HG03064 (cell line): ENCODE data around the gene AMIGO1.

Experiments used
- ATAC-seq: cut with Tn5 transposase; IDR thresholded peaks from one replicate; pipeline ENCODE4 v1.9.1; 2021; ENCODE audit warnings: low read depth; ENCODE audit not compliant: unreplicated experiment

Gene AMIGO1

DNA sequence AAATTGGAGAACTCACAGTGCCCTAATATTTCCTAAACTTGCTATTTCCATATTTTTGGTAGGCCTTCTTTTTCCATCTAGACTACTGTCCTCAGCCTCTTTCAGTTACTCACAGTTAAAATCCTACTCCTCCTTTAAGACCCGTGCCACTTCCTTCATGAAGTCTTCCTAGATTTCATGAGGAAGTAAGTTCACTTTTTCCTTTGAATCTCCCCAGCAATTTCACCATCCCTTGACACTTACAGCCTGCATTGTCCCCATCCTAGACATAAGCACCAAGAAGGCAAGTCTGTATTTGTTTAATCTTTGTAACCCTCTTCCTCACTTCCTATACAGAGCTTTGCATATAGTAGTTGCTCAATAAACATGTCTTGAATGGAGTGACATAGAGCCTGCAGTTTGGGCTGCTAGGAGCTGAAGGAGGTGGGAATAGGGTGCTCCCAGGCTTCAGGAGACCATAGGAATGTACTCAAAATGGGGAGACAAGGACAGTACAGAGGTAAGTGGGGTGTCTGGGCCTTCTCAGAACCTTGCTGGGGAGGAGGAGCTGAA is 24.9 kb upstream of the AMIGO1 start:
- no peak for ATAC-seq

DNA sequence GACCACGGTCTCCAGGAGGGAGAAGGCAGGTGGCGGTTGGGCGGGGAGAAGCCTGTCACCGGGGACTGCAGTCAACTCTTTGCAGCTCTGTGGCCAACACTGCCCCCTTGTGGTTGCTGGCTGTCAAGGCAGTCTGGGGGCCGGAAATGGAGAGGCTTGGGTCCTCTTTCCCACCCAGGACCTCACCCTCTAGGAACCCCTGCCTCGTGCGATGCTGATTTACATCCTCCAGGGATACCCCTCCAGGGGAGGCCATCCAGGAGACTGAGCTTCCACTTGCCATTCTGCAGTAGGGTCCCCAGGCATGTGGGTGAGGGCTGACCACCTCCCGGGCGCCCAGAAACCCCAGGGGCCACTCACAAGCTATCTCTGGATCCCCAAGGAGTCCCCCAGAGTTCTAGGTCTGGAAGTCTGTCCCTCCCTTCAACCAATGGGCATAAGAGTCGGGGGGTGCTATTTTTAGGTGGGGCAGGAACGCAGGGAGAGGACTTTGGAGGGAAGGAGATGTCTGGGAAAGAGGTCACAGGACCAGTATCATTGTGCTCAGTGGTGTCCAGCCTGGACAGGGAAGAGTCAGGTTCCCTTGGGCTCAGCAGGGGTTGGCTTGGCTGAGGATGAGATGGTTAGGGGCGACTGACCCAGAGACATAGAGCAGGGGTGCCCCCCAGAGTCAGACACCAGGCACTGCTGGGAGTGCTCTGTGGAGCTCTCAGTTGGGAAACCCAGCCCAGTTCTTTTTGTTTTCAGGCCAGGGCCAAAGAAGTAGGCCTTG is 23.0 kb upstream of the AMIGO1 start:
- ATAC-seq = no peak

DNA sequence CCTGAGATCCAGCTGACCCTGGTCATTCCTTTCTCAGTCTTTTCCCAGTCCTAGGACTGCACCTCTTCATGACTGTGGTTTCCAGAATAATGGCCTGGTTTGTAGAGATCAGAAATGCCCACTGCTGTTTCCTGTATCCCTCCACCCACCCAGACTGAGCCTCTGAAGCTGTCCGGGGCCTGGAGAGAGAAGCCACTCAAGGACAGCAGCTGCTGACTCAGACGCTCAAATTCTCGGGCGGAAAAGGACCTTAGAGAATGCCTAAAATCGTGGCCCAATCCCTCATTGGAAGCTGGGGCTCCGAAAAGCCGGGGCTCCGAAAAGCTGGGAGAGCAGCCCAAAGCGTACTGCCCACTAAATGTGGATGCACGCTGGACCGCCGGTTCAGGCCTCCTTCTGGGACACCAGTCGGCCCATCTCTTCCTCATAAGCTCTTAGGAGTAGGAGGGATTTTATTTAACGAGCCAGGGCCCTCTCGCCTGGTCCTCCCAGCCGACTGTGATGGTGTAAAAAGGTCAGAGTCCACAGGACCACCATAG is 22.4 kb upstream of the AMIGO1 start:
- no peak for ATAC-seq

DNA sequence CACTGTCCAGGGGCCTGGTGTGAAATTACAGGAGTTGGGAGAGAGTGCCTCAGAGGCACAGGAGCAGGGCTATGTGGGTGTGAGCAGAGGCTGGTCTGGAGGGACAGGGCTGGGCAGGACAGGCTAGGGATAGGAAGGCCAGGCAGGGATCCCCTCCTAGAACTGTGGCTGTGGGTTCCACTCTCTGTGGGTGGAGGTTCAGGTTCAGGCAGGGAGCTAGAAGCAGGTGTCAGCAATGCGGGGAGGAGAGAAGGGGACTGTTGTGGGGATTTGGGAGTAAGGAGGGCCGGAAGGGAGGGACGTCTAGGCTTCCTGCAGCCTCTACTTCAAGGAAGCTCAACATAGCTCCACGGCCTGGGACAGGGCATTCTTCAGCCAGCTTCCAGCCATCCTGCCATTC is 21.9 kb upstream of the AMIGO1 start:
- no peak for ATAC-seq

DNA sequence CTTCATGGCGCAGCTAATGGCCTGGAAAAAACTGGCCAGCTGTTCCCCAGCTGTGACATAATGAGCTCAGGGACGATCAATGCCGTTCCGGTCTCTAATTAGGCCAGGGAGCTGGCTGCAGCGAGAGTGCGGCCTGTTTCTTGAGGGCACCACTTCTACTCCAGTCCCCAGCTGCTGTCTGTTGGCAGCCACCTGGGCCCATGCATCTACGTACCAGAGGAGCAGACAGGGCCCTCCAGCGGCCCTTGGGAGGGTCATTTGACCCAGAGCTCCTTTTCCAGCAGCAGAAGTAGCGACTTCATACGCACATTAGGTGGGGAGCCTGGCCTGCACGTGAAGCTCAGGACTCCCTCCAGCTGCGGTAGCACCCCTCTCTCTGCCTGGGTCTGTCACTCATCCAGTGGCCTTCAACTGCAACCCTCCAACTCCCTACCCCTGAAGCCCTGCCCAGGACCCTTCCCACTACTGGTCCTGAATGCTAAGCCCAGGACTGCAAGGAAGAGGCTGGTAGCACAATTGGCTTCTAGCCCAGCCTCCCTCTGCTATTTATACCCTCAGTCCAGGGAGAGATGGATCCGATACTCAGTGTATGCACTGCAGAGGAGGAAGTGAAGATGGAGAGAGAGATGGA is 21.0 kb upstream of the AMIGO1 start:
- no peak for ATAC-seq

DNA sequence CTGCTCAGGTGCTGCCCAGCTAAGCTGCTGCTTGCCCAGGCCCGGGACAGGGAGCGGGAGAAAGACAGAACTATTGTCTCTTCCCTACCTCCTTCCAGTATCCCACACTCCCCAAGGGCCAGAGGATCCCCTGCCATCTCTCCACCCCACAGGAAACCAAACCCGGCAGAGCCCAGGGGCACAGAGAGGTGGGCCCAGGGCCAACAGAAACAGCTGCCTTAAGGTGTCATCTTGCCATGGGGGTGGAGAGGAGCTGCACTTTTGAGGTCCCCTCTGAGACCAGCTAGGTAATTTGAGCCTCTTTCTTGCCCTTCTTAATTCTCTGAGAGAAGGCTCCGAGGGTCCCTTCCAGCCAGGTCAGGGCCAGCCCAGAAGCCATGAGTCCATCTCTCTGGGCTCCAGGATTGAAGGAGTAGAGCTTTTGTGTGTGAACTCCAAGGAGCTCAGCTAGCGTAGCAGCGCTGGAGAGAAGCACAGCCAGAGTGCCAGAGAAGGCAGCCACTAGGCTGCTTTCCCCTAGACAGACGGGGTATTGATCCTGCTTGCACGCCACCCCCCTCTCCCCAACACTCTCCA is 20.4 kb upstream of the AMIGO1 start:
- ATAC-seq = no peak

DNA sequence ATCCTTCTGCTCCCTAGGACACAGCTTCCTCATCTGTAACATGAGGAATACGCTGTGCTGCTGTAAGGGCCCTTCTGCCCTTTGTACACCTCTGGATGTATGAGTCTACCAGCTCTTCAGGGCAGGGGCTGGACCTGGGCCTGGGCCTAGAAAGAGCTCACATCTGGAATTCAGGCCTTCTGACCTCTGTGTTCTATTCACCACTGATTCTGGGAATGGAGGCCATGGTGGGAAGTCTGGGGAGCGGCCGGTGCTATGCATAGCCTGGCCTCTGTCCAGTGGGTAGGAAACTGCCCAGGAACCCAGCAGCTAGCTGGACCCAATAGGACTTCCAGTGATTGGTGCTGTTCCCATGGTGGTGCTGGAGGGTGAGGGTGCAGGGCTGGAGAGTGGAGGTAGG is 19.2 kb upstream of the AMIGO1 start:
- no peak for ATAC-seq

DNA sequence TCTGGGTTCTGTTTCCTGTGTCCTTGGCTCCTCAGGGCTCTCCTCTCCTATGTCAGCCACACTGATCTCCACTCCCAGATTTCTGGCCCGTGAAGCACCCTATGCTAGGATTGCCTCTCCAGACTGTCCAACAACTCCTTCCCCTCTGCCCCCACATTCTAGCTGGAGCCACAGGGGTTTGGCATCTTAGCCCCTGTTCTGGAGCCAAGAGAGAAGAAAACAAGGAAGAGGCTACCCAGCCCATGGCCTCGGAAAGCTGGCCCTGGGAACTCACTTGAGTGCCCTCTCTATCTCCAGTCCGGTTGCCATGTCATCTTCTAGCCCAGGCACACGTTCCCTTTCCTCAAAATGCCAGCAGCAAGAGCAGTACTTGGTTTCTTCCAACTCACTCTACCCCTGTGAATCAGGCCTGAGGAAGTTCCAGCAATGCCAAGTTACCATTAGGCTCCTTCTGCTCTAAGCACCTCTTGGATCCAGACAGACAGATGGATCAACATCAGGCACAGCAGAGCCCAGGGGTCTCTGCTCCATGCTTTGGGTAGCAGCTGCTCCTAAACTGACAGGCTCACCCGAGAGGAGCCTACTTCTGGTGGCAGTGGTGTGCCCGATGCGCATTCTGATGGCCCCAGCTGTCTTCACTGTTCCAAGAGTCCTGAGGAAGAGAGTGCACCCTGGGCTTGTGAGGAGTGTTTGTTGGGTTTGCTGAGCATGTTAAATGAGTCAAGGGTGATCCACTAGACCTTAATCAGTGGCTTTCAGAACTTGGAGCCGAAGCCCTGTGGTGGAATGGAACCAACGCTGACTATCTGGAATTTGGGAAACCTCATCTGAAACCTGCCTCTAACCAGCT is 18.5 kb upstream of the AMIGO1 start:
- no peak for ATAC-seq

DNA sequence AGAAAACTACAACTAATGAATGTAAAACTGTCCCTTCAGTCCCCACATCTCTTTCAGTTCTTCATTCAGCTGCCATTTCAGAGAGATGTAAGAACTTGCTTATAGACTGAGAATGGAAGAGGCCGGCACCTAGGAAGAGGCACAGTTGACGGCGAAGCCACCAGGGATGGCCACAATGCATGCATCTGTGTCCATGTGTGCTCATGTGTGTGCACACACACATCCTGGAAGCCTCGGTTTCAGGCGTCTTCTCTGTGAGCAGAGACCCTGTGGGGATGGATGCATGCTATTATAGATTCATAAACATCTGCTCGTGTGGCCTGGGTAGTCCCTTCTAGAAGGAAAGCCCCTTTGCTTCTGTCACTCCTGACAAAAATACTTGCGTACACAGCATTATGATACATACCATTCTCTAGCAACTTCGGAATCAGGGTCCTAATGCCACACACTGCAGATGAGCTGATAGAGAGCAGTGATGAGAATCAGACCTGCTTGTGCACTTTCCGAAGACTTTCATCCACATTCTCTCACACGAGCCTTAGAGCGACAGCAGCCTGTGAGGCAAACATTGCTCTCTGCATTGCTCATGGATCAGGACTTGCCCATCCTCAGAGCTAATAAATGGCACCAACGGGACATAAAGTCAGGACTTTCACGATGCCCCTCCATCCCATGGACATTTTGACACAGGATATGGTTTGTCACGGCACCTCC is 17.7 kb upstream of the AMIGO1 start:
- ATAC-seq = peak; percentile 56

DNA sequence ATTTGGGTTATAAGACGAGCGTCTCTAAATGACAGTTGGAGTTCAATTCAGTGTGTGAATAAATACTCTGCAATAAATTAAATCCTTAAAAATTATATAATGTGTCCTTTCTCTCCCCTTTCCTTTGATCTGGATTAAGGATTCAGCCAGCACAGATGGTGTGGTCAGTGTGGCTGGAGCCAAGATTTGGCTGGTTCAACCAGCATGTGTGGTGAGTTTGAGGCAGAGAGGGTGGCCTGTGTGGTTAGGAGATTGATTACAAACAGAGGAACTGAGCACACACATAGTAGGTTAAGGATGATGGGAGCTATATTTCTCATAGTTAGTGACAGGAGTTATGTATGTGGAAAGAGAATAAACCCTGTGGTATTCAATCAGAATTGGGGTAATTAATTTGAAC is 14.2 kb upstream of the AMIGO1 start:
- ATAC-seq = no peak

DNA sequence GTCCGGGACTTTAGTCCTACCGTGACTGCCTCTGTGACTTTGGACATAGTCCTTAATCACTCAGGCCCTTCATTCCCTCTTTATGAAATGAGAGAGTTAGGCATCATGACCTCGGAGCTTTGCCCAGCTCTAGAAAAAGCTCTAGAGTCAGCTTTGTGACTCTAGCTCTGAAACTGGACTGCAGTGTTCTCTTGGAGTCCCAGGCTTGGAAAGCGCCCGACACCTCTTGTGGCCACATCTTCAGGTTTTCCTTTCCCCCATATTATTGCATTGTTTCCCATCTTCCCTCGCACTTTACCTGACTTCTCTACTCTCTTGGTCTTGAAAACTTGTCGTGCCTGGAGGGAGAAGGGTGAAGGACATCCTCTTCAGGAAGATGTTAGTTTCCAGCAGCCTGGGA is 12.5 kb upstream of the AMIGO1 start:
- no peak for ATAC-seq

DNA sequence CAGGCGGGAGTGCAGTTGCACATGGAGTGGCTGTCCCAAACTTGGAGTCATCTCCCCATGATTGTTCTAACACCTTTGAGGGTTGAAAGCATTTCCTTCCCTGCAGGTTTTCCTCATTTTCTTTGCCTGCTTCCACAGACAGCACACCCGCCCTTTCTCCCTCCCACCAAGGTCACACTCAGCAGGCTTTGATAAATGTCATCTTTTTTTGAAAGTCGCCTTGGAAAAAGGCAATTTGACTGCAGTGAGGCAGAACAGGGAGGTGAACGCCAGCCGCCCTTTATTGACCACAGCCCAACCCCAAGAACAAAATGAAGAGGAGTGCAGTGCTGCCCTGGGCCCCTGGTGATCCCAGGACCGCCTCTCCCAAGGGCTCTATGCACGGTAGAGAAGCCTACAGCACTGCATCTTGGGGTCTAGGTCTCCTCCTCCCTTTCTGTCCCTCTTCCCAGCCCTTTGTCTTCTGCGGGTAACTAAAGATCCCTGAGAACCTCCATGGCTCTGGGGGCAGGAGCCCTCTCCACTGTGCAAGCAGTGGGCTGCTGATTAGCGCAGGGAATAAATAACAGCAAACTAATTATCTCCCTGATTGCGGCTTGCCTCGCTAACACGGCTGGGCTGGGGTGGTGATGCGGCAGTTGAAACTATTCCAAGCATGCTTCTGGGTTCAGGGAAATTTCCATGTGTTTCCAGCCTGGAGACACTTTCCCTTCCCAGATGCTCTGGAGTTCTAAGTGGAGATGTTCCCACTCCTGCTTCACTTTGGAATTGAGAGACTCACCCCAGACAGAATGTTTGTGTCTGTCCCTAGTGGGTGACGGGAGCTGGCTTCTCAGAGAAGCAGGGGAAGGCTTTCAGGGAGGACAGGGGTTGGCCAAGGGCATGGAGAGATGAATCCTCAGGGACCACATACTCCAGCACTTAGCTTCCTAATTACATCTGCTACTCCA is 11.8 kb upstream of the AMIGO1 start:
- no peak for ATAC-seq

DNA sequence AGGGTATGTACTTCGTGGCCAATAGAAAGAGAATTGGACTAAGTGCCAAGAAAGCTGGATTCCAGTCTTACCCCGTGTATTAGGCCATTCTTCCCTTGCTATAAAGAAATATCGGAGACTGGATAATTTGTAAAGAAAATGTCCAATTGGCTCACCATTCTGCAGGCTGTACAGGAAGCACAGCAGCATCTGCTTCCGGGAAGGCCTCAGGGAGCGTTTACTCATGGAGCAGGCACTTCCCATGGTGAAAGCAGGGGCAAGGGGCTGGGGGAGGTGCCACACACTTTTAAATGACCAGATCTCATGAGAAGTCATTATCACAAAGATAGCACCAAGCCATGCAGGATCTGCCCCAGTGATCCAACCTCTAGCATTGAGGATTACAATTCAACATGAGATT is 7.8 kb upstream of the AMIGO1 start:
- no peak for ATAC-seq

DNA sequence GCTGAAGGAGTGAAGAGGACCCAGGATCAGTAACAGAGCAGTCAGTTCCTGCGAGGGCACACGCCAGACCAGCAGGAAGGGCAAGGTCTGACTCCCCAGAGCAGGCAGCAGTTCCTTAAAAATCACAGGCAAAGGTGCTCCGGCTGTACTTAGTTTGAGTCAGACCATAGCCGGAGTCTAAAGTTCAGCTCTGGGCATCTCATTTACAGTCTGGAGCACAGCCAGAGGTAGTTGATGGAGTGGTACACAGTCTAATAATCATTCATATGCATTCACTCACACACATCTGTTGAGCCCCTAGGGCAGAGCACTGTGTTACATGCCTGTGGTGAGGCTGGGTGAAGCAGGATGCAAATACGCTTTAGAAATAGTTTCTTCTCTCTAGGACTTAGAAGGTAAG is 7.3 kb upstream of the AMIGO1 start:
- ATAC-seq = no peak

DNA sequence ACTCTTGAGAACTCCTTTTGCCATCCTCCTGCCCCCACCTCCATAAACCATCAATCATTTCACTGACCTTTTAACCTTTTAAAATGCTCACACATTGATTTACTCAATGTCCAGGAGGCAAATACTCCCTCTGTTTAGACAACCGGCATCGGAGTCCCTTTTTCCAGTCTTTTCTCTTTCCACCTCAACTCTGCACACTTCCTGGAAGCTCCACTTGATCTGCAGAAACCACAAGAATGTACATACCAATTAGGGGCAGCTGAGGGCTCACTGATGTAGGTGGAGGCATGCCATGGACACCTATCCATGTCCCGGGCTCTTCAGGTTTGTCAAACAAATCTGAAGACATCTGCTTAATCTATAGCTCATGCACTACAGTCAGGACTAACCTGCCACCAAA is 5.3 kb upstream of the AMIGO1 start:
- ATAC-seq = no peak

DNA sequence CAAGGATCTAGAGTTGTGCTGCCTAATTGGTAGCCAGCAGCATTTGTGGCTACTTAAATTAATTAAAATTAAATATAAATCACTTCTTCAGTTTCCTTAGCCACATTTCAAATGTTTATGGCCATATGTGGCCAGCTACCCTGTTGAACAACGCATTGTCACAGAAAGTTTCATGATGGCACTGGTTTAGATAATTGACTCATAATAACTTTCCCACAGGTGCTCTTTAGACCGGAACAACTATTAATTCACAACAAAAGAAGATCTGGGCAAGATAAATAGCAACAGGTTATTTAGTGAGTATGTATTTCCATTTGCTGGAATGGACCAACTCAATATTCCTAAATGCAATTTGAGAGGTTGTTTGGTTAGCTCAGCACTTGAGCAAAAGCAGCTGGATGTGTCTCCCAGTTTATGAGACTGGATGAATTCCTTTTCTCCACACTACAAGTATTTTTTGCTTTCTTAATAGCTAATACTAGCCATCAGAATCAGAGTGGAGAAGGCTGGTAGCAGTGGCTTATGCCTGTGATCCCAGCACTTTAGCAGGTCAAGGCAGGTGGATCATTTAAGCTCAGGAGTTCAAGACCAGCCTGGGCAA is 3.7 kb upstream of the AMIGO1 start:
- ATAC-seq = no peak

DNA sequence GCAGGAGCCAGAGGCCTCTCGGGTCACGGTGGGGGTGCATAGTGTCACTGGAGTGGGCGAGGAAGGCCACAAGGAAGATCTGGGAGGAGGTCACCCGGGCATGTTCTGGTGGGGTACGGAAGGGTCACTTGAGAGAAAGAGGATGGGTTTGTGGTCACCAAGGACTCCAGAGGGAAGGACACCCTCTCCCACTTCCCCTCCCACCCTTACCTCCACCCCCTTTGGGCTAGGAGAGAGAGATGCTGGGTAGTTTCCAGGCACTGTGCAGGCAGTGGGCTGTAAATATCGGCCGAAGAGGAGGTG is 703 bp downstream of the AMIGO1 start:
- ATAC-seq = no peak

DNA sequence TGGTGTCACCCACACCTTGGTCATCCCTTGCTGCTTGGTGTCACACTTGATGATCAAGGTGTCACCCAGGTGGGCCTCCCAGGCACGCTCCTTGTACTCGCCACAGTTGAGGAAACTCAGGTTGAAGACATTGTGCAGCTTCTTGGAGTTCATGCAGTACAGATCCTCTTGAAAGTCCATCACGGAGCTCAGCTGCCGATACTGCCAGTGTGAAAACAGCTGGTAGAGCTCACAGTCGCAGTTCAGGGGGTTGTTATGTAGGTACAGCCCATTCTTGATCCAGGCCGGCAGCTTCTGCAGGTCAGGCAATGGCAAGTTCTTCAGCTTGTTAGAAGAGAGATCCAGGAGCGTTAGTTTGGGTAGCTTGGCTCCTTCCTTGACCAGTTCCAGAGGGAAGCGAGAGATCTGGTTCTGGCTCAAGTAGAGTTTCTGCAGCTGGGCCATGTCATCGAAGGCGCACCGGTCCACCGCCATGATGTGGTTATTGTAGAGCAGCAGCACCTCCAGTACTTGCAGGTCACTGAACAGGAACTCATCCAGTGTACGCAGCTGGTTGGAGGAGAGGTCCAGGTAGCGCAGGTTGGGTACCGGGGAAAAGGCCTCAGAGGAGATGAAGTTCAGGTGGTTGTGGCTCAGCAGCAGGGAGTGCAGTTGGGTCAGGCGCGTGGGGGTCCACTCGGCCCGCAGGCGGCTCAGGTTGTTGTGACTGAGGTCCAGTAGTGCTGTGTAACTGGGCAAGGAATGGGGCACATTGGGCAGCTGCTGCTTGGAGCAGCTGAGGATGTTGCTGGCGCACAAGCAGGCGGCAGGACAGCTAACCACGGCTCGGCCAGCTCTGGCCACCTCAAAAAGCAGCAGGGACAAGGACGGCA is 1.3 kb downstream of the AMIGO1 start:
- no peak for ATAC-seq
